Activated CD4-positive, alpha-beta T cell treated with anti-CD3 and anti-CD28 coated beads, Interleukin-2, amount 10 ng/mL, durations not matched to agents 7 days and 5 days (primary cell): Measurements from ENCODE around the gene NFS1. TPM values are rescaled to one million over a fixed set of nuclear protein-coding genes. Genes with fewer than 3 reads are reported as not detected.
"Not testable (repeated sequence)": the region's sequence is repeated elsewhere in the genome, so short reads cannot be mapped to it uniquely, and the experiment has no call there.

Experiments
- CTCF ChIA-PET: fragments of 350-600 bp; sonication (Branson Sonifier 250); formaldehyde crosslinking; loops from one replicate; lab custom pipeline; 2021; ENCODE audit warnings: antibody characterized with exemption; lab: Charles Lee
- POLR2A ChIA-PET: fragments of 350-600 bp; sonication (Branson Sonifier 250); formaldehyde crosslinking; loops from one replicate; lab custom pipeline; 2021; ENCODE audit warnings: antibody characterized with exemption; lab: Charles Lee
- DNase-seq: peaks from one replicate; pipeline ENCODE4 v3.0.0-alpha.2; 2020
- H3K27ac Mint-ChIP-seq: one replicate; pipeline ENCODE4 v1.8.0; 2021; ENCODE audit warnings: mild to moderate bottlenecking, moderate library complexity, mixed read lengths
- H3K27me3 Mint-ChIP-seq: one replicate; pipeline ENCODE4 v1.8.0; 2021; ENCODE audit warnings: mixed read lengths
- H3K36me3 Mint-ChIP-seq: one replicate; pipeline ENCODE4 v1.8.0; 2021; ENCODE audit warnings: low read depth, mixed read lengths
- H3K4me1 Mint-ChIP-seq: one replicate; pipeline ENCODE4 v1.8.0; 2021; ENCODE audit warnings: mixed read lengths
- H3K4me3 Mint-ChIP-seq: one replicate; pipeline ENCODE4 v1.8.0; 2021; ENCODE audit warnings: mild to moderate bottlenecking, moderate library complexity, mixed read lengths
- H3K9me3 Mint-ChIP-seq: one replicate; pipeline ENCODE4 v1.8.0; 2021; ENCODE audit warnings: mixed read lengths
- total RNA-seq, 2 experiments: library from RNA; stranded (reverse); gene quantifications; one replicate each; pipeline ENCODE4 v1.2.3, GENCODE V29; 2021

The NFS1 gene
- total RNA-seq, 2 experiments from 2014 or later: 33.2 to 36.6 TPM

GRCh38 chr20:35724321-35725230, 25.4 kb upstream of the NFS1 start:
- Mint-ChIP-seq H3K9me3 (no peaks in the 10 kb centered on the region), H3K27me3 (no peaks in the 10 kb centered on the region), H3K4me3 (no peak overlapping the region), H3K4me1 (peaks cover 27% of the 10 kb centered on the region), H3K36me3 (peaks cover 60% of the 10 kb centered on the region), H3K27ac (no peak overlapping the region)
- ChIA-PET POLR2A (no interaction called here), CTCF (interaction anchor here (0.6 to 1.6 kb wide), 6 partner anchors 11 to 1340 kb away, joined by 3 to 5 read pairs (median 4); partner anchors contain the start of gene RBM39)
- no peak for DNase-seq

- DNase-seq, H3K4me3 Mint-ChIP-seq, H3K27ac Mint-ChIP-seq, POLR2A ChIA-PET, H3K27me3 Mint-ChIP-seq, H3K9me3 Mint-ChIP-seq: not testable (repeated sequence)
- H3K4me1 Mint-ChIP-seq: peaks cover 29% of the 10 kb centered on the region
- H3K36me3 Mint-ChIP-seq: peaks cover 60% of the 10 kb centered on the region
- CTCF ChIA-PET: interaction anchor here (0.6 to 1.6 kb wide), 3 partner anchors 13 to 23 kb away, joined by 3 read pairs; no protein-coding TSS in a partner anchor
These were observed 24.6 kb upstream of the NFS1 start for GRCh38 chr20:35723652-35724320.

GRCh38 chr20:35723275-35723639, 24.1 kb upstream of the NFS1 start:
- peaks cover 30% of the 10 kb centered on the region for H3K4me1 Mint-ChIP-seq
- H3K4me3 Mint-ChIP-seq, POLR2A ChIA-PET, H3K9me3 Mint-ChIP-seq, H3K27me3 Mint-ChIP-seq, H3K27ac Mint-ChIP-seq, DNase-seq: not testable (repeated sequence)
- H3K36me3 Mint-ChIP-seq: peaks cover 61% of the 10 kb centered on the region
- CTCF ChIA-PET: interaction anchor here (1.0 to 1.6 kb wide), 2 partner anchors 18 to 22 kb away, joined by 3 read pairs; no protein-coding TSS in a partner anchor

GRCh38 chr20:35721621-35722020, 22.5 kb upstream of the NFS1 start:
- POLR2A ChIA-PET: no interaction called here
- no peak for DNase-seq
- no peaks in the 10 kb centered on the region for H3K27me3 Mint-ChIP-seq
- H3K9me3 Mint-ChIP-seq: no peaks in the 10 kb centered on the region
- peaks cover 66% of the 10 kb centered on the region for H3K36me3 Mint-ChIP-seq
- H3K4me3 Mint-ChIP-seq: no peak overlapping the region
- CTCF ChIA-PET: interaction anchor here (1.0 kb wide), 1 partner anchor 8 kb away, joined by 3 read pairs; no protein-coding TSS in a partner anchor
- peaks cover 35% of the 10 kb centered on the region for H3K4me1 Mint-ChIP-seq
- H3K27ac Mint-ChIP-seq: no peak overlapping the region

GRCh38 chr20:35721219-35721618, 22.1 kb upstream of the NFS1 start:
- ChIA-PET CTCF (no interaction called here), POLR2A (no interaction called here)
- H3K4me1 Mint-ChIP-seq: peaks cover 36% of the 10 kb centered on the region
- H3K9me3 Mint-ChIP-seq: no peaks in the 10 kb centered on the region
- no peak for DNase-seq
- H3K27me3 Mint-ChIP-seq: no peaks in the 10 kb centered on the region
- no peak overlapping the region for H3K27ac Mint-ChIP-seq
- no peak overlapping the region for H3K4me3 Mint-ChIP-seq
- H3K36me3 Mint-ChIP-seq: peaks cover 64% of the 10 kb centered on the region

- H3K9me3 Mint-ChIP-seq: no peaks in the 10 kb centered on the region
- no peak overlapping the region for H3K4me3 Mint-ChIP-seq
- H3K4me1 Mint-ChIP-seq: peaks cover 39% of the 10 kb centered on the region
- no peak overlapping the region for H3K27ac Mint-ChIP-seq
- CTCF ChIA-PET: interaction anchor here (0.6 to 2.2 kb wide), 6 partner anchors 8 to 61 kb away, joined by 3 to 5 read pairs (median 4); no protein-coding TSS in a partner anchor
- POLR2A ChIA-PET: no interaction called here
- no peaks in the 10 kb centered on the region for H3K27me3 Mint-ChIP-seq
- no peak for DNase-seq
- H3K36me3 Mint-ChIP-seq: peaks cover 67% of the 10 kb centered on the region
These were observed 21.3 kb upstream of the NFS1 start for GRCh38 chr20:35720165-35721123.

GRCh38 chr20:35719717-35720116, 20.6 kb upstream of the NFS1 start:
- Mint-ChIP-seq H3K27me3 (no peaks in the 10 kb centered on the region), H3K27ac (no peak overlapping the region), H3K4me1 (peaks cover 37% of the 10 kb centered on the region), H3K9me3 (no peaks in the 10 kb centered on the region), H3K4me3 (no peak overlapping the region), H3K36me3 (peaks cover 65% of the 10 kb centered on the region)
- ChIA-PET CTCF (interaction anchor here (0.6 to 2.2 kb wide), 7 partner anchors 9 to 60 kb away, joined by 3 to 7 read pairs (median 4); no protein-coding TSS in a partner anchor), POLR2A (no interaction called here)
- no peak for DNase-seq

- CTCF ChIA-PET: interaction anchor here (0.7 to 2.2 kb wide), 8 partner anchors 9 to 23 kb away, joined by 3 to 7 read pairs (median 4); partner anchors contain the start of gene RBM39
- peaks cover 40% of the 10 kb centered on the region for H3K4me1 Mint-ChIP-seq
- no peaks in the 10 kb centered on the region for H3K9me3 Mint-ChIP-seq
- H3K27me3 Mint-ChIP-seq: no peaks in the 10 kb centered on the region
- peaks cover 64% of the 10 kb centered on the region for H3K36me3 Mint-ChIP-seq
- DNase-seq: no peak
- H3K4me3 Mint-ChIP-seq: no peak overlapping the region
- POLR2A ChIA-PET: no interaction called here
- no peak overlapping the region for H3K27ac Mint-ChIP-seq
These were observed 20.0 kb upstream of the NFS1 start for GRCh38 chr20:35718972-35719635.

GRCh38 chr20:35718321-35718720, 19.2 kb upstream of the NFS1 start:
- Mint-ChIP-seq H3K36me3 (peaks cover 68% of the 10 kb centered on the region), H3K4me1 (peaks cover 46% of the 10 kb centered on the region)
- not testable (repeated sequence) for H3K27ac Mint-ChIP-seq, DNase-seq, H3K27me3 Mint-ChIP-seq, H3K4me3 Mint-ChIP-seq, H3K9me3 Mint-ChIP-seq
- POLR2A ChIA-PET: interaction anchor here (0.6 kb wide), 1 partner anchor 57 kb away, joined by 4 read pairs; no protein-coding TSS in a partner anchor
- CTCF ChIA-PET: interaction anchor here (0.8 to 2.2 kb wide), 5 partner anchors 9 to 24 kb away, joined by 3 to 7 read pairs (median 5); partner anchors contain the start of gene RBM39

GRCh38 chr20:35716330-35716729, 17.2 kb upstream of the NFS1 start:
- peaks cover 65% of the 10 kb centered on the region for H3K36me3 Mint-ChIP-seq
- no peaks in the 10 kb centered on the region for H3K27me3 Mint-ChIP-seq
- H3K9me3 Mint-ChIP-seq: no peaks in the 10 kb centered on the region
- no peak overlapping the region for H3K27ac Mint-ChIP-seq
- ChIA-PET CTCF (interaction anchor here (0.9 to 2.5 kb wide), 2 partner anchors 8 to 17 kb away, joined by 3 to 7 read pairs; partner anchors contain the start of genes NFS1 and ROMO1), POLR2A (interaction anchor here (0.6 kb wide), 1 partner anchor 20 kb away, joined by 6 read pairs; no protein-coding TSS in a partner anchor)
- no peak for DNase-seq
- no peak overlapping the region for H3K4me3 Mint-ChIP-seq
- peaks cover 48% of the 10 kb centered on the region for H3K4me1 Mint-ChIP-seq

- no peaks in the 10 kb centered on the region for H3K27me3 Mint-ChIP-seq
- POLR2A ChIA-PET: no interaction called here
- DNase-seq: no peak
- no peak overlapping the region for H3K4me3 Mint-ChIP-seq
- peaks cover 55% of the 10 kb centered on the region for H3K4me1 Mint-ChIP-seq
- peaks cover 67% of the 10 kb centered on the region for H3K36me3 Mint-ChIP-seq
- no peak overlapping the region for H3K27ac Mint-ChIP-seq
- CTCF ChIA-PET: interaction anchor here (1.1 to 2.5 kb wide), 3 partner anchors 14 to 17 kb away, joined by 3 to 7 read pairs (median 5); partner anchors contain the start of genes NFS1 and ROMO1
- H3K9me3 Mint-ChIP-seq: no peaks in the 10 kb centered on the region
These were observed 16.5 kb upstream of the NFS1 start for GRCh38 chr20:35715652-35716051.
